GM10248 (cell line): ENCODE results near the gene TAF1.
"Not testable (repeated sequence)": the region's sequence is repeated elsewhere in the genome, so short reads cannot be mapped to it uniquely, and the experiment has no call there.

ENCODE experiments used
- CTCF ChIA-PET: fragments of 300-600 bp; sonication (Branson Sonifier 250); formaldehyde crosslinking; extraction: SDS; loops from one replicate; lab custom pipeline; 2021; ENCODE audit warnings: antibody characterized with exemption; lab: Yijun Ruan, JAX
- POLR2A ChIA-PET: fragments of 350-650 bp; sonication (Branson Sonifier 250); formaldehyde crosslinking; extraction: SDS; loops from one replicate; lab custom pipeline; 2020; ENCODE audit warnings: antibody characterized with exemption; lab: Yijun Ruan, JAX
- DNase-seq: peaks from one replicate; pipeline ENCODE4 v3.0.0; 2012; ENCODE audit errors: extremely low spot score
- CTCF ChIP-seq: IDR thresholded peaks from 2 replicates; pipeline ENCODE4 v1.5.1; 2012; ENCODE audit warnings: mild to moderate bottlenecking, low read depth; ENCODE audit errors: extremely low read depth, missing control alignments, control extremely low read depth

The TAF1 gene

DNA sequence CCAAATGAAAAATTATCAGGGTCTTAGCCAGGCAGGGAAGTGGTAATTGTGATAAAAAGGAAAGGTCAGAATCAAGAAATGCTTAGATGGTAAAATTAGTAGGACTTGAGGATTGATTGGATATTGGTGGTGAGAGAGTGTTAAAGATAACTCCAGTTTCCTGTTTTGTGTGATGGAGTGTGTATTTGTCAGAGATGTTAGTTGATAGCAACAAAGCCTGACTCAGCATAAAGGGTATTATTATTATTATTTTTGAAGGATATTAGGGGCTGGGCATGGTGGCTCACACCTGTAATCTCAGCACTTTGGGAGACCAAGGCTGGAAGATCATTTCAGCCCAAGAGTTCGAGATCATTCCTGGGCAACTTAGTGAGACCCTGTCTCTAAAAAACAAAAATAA, 143.1 kb downstream of the TAF1 start:
- TF ChIP-seq CTCF = no peak
- ChIA-PET POLR2A (no interaction called here), CTCF (no interaction called here)
- no peak for DNase-seq

GRCh38 chrX:71510161-71510560, 144.0 kb downstream of the TAF1 start:
- ChIA-PET CTCF (interaction anchor here (1.3 kb wide), 1 partner anchor 39 kb away, joined by 3 read pairs; no protein-coding TSS in a partner anchor), POLR2A (no interaction called here)
- DNase-seq = no peak
- no peak for TF ChIP-seq CTCF

DNA sequence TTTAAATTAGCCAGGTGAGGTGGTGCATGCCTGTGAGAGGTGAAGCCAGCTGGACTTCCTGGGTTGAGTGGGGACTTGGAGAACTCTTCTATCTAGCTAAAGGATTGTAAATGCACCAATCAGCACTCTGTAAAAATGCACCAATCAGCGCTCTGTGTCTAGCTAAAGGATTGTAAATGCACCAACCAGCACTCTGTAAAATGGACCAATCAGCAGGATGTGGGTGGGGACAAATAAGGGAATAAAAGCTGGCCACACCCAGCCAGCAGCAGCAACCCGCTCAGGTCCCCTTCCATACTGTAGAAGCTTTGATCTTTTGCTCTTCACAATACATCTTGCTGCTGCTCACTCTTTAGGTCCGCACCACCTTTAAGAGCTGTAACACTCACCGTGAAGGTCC, 147.6 kb downstream of the TAF1 start:
- DNase-seq, POLR2A ChIA-PET: not testable (repeated sequence)
- CTCF ChIA-PET = interaction anchor here (1.6 kb wide), 1 partner anchor 29 kb away, joined by 6 read pairs; no protein-coding TSS in a partner anchor

GRCh38 chrX:71514367-71515037, 148.3 kb downstream of the TAF1 start:
- CTCF ChIA-PET = interaction anchor here (1.6 kb wide), 1 partner anchor 28 kb away, joined by 6 read pairs; no protein-coding TSS in a partner anchor
- peak; percentile 49 for DNase-seq
- peak; percentile 33 for TF ChIP-seq CTCF
- POLR2A ChIA-PET = interaction anchor here (0.6 to 1.0 kb wide), 2 partner anchors 9 to 18 kb away, joined by 3 to 6 read pairs; partner anchors contain the start of gene OGT

- no peak for TF ChIP-seq CTCF
- ChIA-PET CTCF (interaction anchor here (1.6 kb wide), 1 partner anchor 27 kb away, joined by 6 read pairs; no protein-coding TSS in a partner anchor), POLR2A (interaction anchor here (1.0 kb wide), 1 partner anchor 18 kb away, joined by 3 read pairs; the partner anchor contains the start of gene OGT)
- DNase-seq = no peak
Observed at GRCh38 chrX:71515038-71515396, 148.9 kb downstream of the TAF1 start.
